Measurements from ENCODE around the gene TPK1. TPM values are rescaled to one million over a fixed set of nuclear protein-coding genes. Genes with fewer than 3 reads are reported as not detected.

The TPK1 gene
- polyA plus RNA-seq, 1 of the 3 experiments (the other 2 are of a cell fraction), result 3.3 TPM

DNA sequence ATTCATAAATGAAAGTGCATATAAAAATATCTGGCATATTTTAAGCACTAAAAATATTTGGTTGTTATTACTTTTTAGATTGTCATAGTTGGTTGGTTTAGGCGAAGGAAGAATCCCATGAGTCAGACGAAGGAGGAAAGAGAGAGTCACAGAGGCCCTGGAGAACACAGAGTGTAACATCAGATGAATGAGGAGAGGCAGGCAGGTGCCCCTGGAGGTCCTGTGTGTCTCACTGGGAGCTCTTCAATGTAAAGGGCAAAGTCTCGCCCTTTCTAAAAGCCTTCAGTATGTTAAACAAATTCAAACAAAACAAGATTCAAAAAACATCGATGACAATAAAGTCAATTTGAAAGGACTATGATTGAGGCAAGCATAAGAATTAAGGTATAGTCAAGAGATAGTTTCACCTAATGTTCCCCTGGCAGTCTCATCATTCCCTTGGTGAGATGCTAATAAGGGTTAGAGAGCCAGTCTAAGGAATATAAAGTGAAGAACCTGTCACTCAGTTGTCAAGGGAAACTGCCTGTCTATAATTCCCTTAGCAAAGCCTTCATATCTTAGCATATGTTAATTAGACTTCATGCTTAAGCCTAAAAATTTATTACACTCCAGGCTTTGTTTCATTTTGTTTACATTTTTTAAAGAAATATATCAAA lies 194.3 kb downstream of the TPK1 start:
- no peaks in the 10 kb centered on the region for H3K79me2 ChIP-seq (ENCODE audit: insufficient read depth)
- no peaks in the 10 kb centered on the region for H3K36me3 ChIP-seq (replicated peaks in 1 of 2; ENCODE audit: control insufficient read depth in 1 of 2, insufficient read depth in 2 of 2, low read length in 1 of 2)
- ChIA-PET POLR2A (no interaction called here), CTCF (no interaction called here)
- no peak overlapping the region for H3K4me3 ChIP-seq (ENCODE audit: low read depth in 2 of 2, low read length in 1 of 2)
- H2AFZ ChIP-seq (ENCODE audit: low read depth), result no peak overlapping the region
- no peaks in the 10 kb centered on the region for H3K27me3 ChIP-seq (ENCODE audit: insufficient read depth)
- no peaks in the 10 kb centered on the region for H3K9me3 ChIP-seq
- no peaks in the 10 kb centered on the region for H3K4me1 ChIP-seq (ENCODE audit: control insufficient read depth in 1 of 2, insufficient read depth in 2 of 2, low read depth in 1 of 2, low read length in 1 of 2)
- no peak for TF ChIP-seq TCF12 (IDR thresholded peaks at IDR 0.05)
- no peak for TF ChIP-seq RFX5 (IDR thresholded peaks at IDR 0.05; ENCODE audit: low read length)
- TF ChIP-seq, protein P1, sequence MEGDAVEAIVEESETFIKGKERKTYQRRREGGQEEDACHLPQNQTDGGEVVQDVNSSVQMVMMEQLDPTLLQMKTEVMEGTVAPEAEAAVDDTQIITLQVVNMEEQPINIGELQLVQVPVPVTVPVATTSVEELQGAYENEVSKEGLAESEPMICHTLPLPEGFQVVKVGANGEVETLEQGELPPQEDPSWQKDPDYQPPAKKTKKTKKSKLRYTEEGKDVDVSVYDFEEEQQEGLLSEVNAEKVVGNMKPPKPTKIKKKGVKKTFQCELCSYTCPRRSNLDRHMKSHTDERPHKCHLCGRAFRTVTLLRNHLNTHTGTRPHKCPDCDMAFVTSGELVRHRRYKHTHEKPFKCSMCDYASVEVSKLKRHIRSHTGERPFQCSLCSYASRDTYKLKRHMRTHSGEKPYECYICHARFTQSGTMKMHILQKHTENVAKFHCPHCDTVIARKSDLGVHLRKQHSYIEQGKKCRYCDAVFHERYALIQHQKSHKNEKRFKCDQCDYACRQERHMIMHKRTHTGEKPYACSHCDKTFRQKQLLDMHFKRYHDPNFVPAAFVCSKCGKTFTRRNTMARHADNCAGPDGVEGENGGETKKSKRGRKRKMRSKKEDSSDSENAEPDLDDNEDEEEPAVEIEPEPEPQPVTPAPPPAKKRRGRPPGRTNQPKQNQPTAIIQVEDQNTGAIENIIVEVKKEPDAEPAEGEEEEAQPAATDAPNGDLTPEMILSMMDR (IDR thresholded peaks at IDR 0.05), result no peak
- TF ChIP-seq, protein P2, sequence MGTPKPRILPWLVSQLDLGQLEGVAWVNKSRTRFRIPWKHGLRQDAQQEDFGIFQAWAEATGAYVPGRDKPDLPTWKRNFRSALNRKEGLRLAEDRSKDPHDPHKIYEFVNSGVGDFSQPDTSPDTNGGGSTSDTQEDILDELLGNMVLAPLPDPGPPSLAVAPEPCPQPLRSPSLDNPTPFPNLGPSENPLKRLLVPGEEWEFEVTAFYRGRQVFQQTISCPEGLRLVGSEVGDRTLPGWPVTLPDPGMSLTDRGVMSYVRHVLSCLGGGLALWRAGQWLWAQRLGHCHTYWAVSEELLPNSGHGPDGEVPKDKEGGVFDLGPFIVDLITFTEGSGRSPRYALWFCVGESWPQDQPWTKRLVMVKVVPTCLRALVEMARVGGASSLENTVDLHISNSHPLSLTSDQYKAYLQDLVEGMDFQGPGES (IDR thresholded peaks at IDR 0.05; ENCODE audit: low read depth, low read length), result no peak
- H3K27ac ChIP-seq (ENCODE audit: low read depth in 2 of 2, low read length in 1 of 2), result no peak overlapping the region
- H4K20me1 ChIP-seq (ENCODE audit: insufficient read depth), result no peaks in the 10 kb centered on the region
- DNase-seq, result no peak
- H3K9ac ChIP-seq, result no peak overlapping the region
- H3K4me2 ChIP-seq, result no peak overlapping the region
- WGBS (ENCODE audit: low lambda C conversion rate), result 2% methylated on average over 4 of the region's 4 CpGs
- H3F3A ChIP-seq (replicated peaks; ENCODE audit: insufficient read depth), result no peaks in the 10 kb centered on the region
- H3K9me2 ChIP-seq, result no peaks in the 10 kb centered on the region

DNA sequence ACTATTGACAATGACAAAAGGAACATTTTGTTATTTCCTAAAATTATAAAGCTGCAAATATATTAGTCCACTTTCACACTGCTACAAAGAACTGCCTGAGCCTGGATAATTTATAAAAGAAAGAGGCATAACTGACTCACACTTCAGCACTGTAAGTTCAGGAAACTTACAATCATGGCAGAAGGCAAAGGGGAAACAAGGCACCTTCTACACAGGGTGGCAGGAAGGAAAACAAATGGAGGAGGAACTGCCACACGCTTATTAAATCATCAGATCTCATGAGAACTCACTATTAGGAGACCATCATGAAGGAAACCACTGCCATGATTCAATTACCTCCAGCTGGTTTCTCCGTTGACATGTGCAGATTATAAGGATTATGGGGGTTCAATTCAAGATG lies 203.1 kb downstream of the TPK1 start:
- Histone ChIP-seq H3K79me2 (ENCODE audit: insufficient read depth) (no peaks in the 10 kb centered on the region), H3K9me2 (no peaks in the 10 kb centered on the region), H3K4me2 (no peak overlapping the region), H3K27me3 (ENCODE audit: insufficient read depth) (no peaks in the 10 kb centered on the region), H3F3A (replicated peaks; ENCODE audit: insufficient read depth) (no peaks in the 10 kb centered on the region), H3K36me3 (replicated peaks in 1 of 2; ENCODE audit: control insufficient read depth in 1 of 2, insufficient read depth in 2 of 2, low read length in 1 of 2) (no peaks in the 10 kb centered on the region), H3K9me3 (no peaks in the 10 kb centered on the region), H4K20me1 (ENCODE audit: insufficient read depth) (no peaks in the 10 kb centered on the region), H3K9ac (no peak overlapping the region), H3K4me3 (ENCODE audit: low read depth in 2 of 2, low read length in 1 of 2) (no peak overlapping the region), H3K4me1 (ENCODE audit: control insufficient read depth in 1 of 2, insufficient read depth in 2 of 2, low read depth in 1 of 2, low read length in 1 of 2) (no peaks in the 10 kb centered on the region), H3K27ac (ENCODE audit: low read depth in 2 of 2, low read length in 1 of 2) (no peak overlapping the region), H2AFZ (ENCODE audit: low read depth) (no peak overlapping the region)
- WGBS (ENCODE audit: low lambda C conversion rate), result 0% methylated on average over 2 of the region's 2 CpGs
- TF ChIP-seq TCF12 (IDR thresholded peaks at IDR 0.05), result no peak
- no peak for TF ChIP-seq FOSL2 (IDR thresholded peaks at IDR 0.05; ENCODE audit: borderline replicate concordance, low read depth)
- TF ChIP-seq YY1 (IDR thresholded peaks at IDR 0.05; ENCODE audit: low read depth), result no peak
- no peak for TF ChIP-seq GATA2 (CRISPR knock-in tag; IDR thresholded peaks at IDR 0.05)
- TF ChIP-seq FOXJ3 (CRISPR knock-in tag; IDR thresholded peaks at IDR 0.05), result no peak
- no peak for TF ChIP-seq POLR2AphosphoS5 (IDR thresholded peaks at IDR 0.05; ENCODE audit: low read depth, low read length)
- TF ChIP-seq TEAD4 (IDR thresholded peaks at IDR 0.05; ENCODE audit: borderline replicate concordance, insufficient read depth), result no peak
- TF ChIP-seq NFIC (IDR thresholded peaks at IDR 0.05; ENCODE audit: borderline replicate concordance), result no peak
- no peak for TF ChIP-seq RXRA (IDR thresholded peaks at IDR 0.05; ENCODE audit: borderline replicate concordance, low read depth)
- no peak for TF ChIP-seq NRF1 (IDR thresholded peaks at IDR 0.05; ENCODE audit: low read depth, low read length)
- TF ChIP-seq SIN3A (IDR thresholded peaks at IDR 0.05; ENCODE audit: borderline replicate concordance, low read depth, low read length), result no peak
- TF ChIP-seq, protein P1 (IDR thresholded peaks at IDR 0.05), result no peak
- no peak for TF ChIP-seq RFX5 (IDR thresholded peaks at IDR 0.05; ENCODE audit: low read length)
- TF ChIP-seq, protein P2 (IDR thresholded peaks at IDR 0.05; ENCODE audit: low read depth, low read length), result no peak
- TF ChIP-seq, protein P3, sequence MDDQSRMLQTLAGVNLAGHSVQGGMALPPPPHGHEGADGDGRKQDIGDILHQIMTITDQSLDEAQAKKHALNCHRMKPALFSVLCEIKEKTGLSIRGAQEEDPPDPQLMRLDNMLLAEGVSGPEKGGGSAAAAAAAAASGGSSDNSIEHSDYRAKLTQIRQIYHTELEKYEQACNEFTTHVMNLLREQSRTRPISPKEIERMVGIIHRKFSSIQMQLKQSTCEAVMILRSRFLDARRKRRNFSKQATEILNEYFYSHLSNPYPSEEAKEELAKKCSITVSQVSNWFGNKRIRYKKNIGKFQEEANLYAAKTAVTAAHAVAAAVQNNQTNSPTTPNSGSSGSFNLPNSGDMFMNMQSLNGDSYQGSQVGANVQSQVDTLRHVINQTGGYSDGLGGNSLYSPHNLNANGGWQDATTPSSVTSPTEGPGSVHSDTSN (IDR thresholded peaks at IDR 0.05), result no peak
- no peak for TF ChIP-seq EZH2phosphoT487 (IDR thresholded peaks at IDR 0.05; ENCODE audit: borderline replicate concordance, low read depth)
- no peak for TF ChIP-seq MEF2A (IDR thresholded peaks at IDR 0.05; ENCODE audit: borderline replicate concordance, low read depth)
- no peak for TF ChIP-seq FOXM1 (IDR thresholded peaks at IDR 0.05; ENCODE audit: low read depth)
- DNase-seq, result no peak
- CTCF ChIA-PET, result no interaction called here
- POLR2A ChIA-PET, result no interaction called here
